ENCODE results near the gene RTN4R.
A peak's percentile ranks its signal among the peaks of the same experiment; 100 is the strongest.

Gene RTN4R

GRCh38 chr22:20258584-20259326 is 9.4 kb downstream of the RTN4R start:
- no peaks in the 10 kb centered on the region for H3K27me3 ChIP-seq (ENCODE audit: insufficient read depth, low read length)
- no peak overlapping the region for H3K4me2 ChIP-seq (ENCODE audit: low read length)
- no peaks in the 10 kb centered on the region for H3K9me2 ChIP-seq (ENCODE audit: low read depth, low read length)
- H3K4me1 ChIP-seq (ENCODE audit: insufficient read depth, low read length, severe bottlenecking) = no peaks in the 10 kb centered on the region
- no peaks in the 10 kb centered on the region for H3K36me3 ChIP-seq (ENCODE audit: insufficient read depth, low read length)
- H3K27ac ChIP-seq (ENCODE audit: low read depth, low read length, poor library complexity, severe bottlenecking) = no peak overlapping the region
- no peak overlapping the region for H2AFZ ChIP-seq (ENCODE audit: low read length)
- H3K79me2 ChIP-seq (ENCODE audit: insufficient read depth, low read length) = no peaks in the 10 kb centered on the region
- no peaks in the 10 kb centered on the region for H3F3A ChIP-seq (ENCODE audit: insufficient read depth, low read length)
- H3K9me3 ChIP-seq (ENCODE audit: low read length) = no peaks in the 10 kb centered on the region
- TF ChIP-seq EZH2 (IDR thresholded peaks at IDR 0.05; ENCODE audit: borderline replicate concordance, low read length) = no peak
- peak; percentile 62 for TF ChIP-seq CTCF (IDR thresholded peaks at IDR 0.05; ENCODE audit: low read length)
- no peak overlapping the region for H3K4me3 ChIP-seq (ENCODE audit: low read depth, low read length, poor library complexity, severe bottlenecking)
- H3K9ac ChIP-seq (ENCODE audit: low read length) = no peak overlapping the region
- H4K20me1 ChIP-seq (ENCODE audit: insufficient read depth, low read length) = no peaks in the 10 kb centered on the region

DNA sequence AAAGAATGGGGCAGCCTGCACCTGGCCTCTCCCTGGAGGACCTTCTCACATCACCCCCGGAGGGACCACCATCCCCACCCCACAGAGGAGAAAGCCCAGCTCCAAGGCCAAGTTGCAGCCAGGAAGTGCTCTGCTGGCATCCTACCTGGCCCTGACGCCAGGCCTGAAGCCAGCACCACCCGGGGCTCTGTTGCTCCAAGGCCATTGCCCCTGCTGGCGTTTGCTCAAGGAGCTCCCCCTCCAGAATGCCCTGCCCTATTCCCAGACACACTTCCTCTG is 10.2 kb downstream of the RTN4R start:
- Histone ChIP-seq H3F3A (ENCODE audit: insufficient read depth, low read length) (no peaks in the 10 kb centered on the region), H3K4me3 (ENCODE audit: low read depth, low read length, poor library complexity, severe bottlenecking) (no peak overlapping the region), H3K36me3 (ENCODE audit: insufficient read depth, low read length) (no peaks in the 10 kb centered on the region), H3K79me2 (ENCODE audit: insufficient read depth, low read length) (no peaks in the 10 kb centered on the region), H3K27ac (ENCODE audit: low read depth, low read length, poor library complexity, severe bottlenecking) (no peak overlapping the region), H3K4me1 (ENCODE audit: insufficient read depth, low read length, severe bottlenecking) (no peaks in the 10 kb centered on the region), H2AFZ (ENCODE audit: low read length) (no peak overlapping the region), H4K20me1 (ENCODE audit: insufficient read depth, low read length) (no peaks in the 10 kb centered on the region), H3K9ac (ENCODE audit: low read length) (no peak overlapping the region), H3K9me3 (ENCODE audit: low read length) (no peaks in the 10 kb centered on the region), H3K9me2 (ENCODE audit: low read depth, low read length) (no peaks in the 10 kb centered on the region), H3K27me3 (ENCODE audit: insufficient read depth, low read length) (no peaks in the 10 kb centered on the region), H3K4me2 (ENCODE audit: low read length) (no peak overlapping the region)
- TF ChIP-seq EZH2 (IDR thresholded peaks at IDR 0.05; ENCODE audit: borderline replicate concordance, low read length) (no peak), CTCF (IDR thresholded peaks at IDR 0.05; ENCODE audit: low read length) (no peak)

DNA sequence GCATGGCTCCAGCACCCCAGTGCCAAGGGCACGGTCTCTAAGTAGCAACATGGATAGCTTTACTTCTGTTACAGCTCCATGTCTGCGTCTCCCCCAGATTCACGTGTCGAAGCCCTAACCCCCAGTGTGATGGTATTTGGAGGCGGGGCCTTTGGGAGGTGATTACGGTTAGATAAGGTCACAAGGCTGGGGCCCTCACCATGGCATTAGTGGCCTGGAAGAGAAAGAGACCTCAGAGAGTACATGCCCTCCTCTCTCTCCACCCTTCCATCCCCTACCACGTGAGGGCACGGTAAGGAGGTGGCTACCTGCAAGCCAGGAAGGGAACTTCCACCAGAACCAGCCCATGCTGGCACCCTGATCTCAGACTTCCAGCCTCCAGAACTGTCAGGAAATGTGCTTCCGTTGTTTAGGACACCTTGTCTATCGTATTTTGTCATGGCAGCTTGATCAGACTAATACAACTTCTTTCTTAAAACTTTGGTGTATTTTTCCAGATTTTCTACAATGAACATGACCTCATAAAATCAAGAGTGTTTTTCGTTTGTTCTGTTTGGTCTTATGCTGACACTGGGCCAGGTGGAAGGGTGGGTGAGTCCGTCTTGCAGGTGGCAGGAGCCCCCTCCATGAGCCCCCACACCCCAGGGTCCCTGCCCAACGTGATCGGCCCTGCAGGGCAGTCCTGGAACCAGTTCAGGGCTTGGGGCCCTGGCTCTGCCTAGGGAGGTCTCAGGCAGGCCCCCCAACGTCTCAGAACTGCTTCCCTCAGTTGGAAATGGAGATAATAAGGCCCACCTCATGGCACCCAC is 10.7 kb downstream of the RTN4R start:
- Histone ChIP-seq H3K9me2 (ENCODE audit: low read depth, low read length) (no peaks in the 10 kb centered on the region), H3K27ac (ENCODE audit: low read depth, low read length, poor library complexity, severe bottlenecking) (no peak overlapping the region), H3K79me2 (ENCODE audit: insufficient read depth, low read length) (no peaks in the 10 kb centered on the region), H2AFZ (ENCODE audit: low read length) (no peak overlapping the region), H3K9me3 (ENCODE audit: low read length) (no peaks in the 10 kb centered on the region), H3K4me3 (ENCODE audit: low read depth, low read length, poor library complexity, severe bottlenecking) (no peak overlapping the region), H3K4me1 (ENCODE audit: insufficient read depth, low read length, severe bottlenecking) (no peaks in the 10 kb centered on the region), H3K4me2 (ENCODE audit: low read length) (no peak overlapping the region), H4K20me1 (ENCODE audit: insufficient read depth, low read length) (no peaks in the 10 kb centered on the region), H3K36me3 (ENCODE audit: insufficient read depth, low read length) (no peaks in the 10 kb centered on the region), H3K9ac (ENCODE audit: low read length) (no peak overlapping the region), H3F3A (ENCODE audit: insufficient read depth, low read length) (no peaks in the 10 kb centered on the region), H3K27me3 (ENCODE audit: insufficient read depth, low read length) (no peaks in the 10 kb centered on the region)
- TF ChIP-seq EZH2 (IDR thresholded peaks at IDR 0.05; ENCODE audit: borderline replicate concordance, low read length) = no peak
- no peak for TF ChIP-seq CTCF (IDR thresholded peaks at IDR 0.05; ENCODE audit: low read length)
